GM23248 (cell line): ENCODE data around the gene KCNH2. TPM values are rescaled to one million over a fixed set of nuclear protein-coding genes. Genes with fewer than 3 reads are reported as not detected.

ENCODE experiments used
- DNase-seq: peaks from one replicate; pipeline ENCODE4 v3.0.0-alpha.2; 2015
- H2AFZ ChIP-seq: fragments of 200-600 bp; sonication (generic); 2 replicates; pipeline ENCODE4 v1.6.1; 2016; ENCODE audit warnings: antibody characterized with exemption
- H3F3A ChIP-seq: fragments of 200-600 bp; sonication (generic); 2 replicates; pipeline ENCODE4 v1.6.1; 2016; ENCODE audit warnings: mild to moderate bottlenecking, antibody characterized with exemption, mixed run types; ENCODE audit not compliant: insufficient read depth
- H3K27ac ChIP-seq: fragments of 200-600 bp; sonication (generic); 2 replicates; pipeline ENCODE4 v1.5.1; 2016; ENCODE audit warnings: mild to moderate bottlenecking
- H3K27me3 ChIP-seq: fragments of 200-600 bp; sonication (generic); replicated peaks from 2 replicates; pipeline ENCODE4 v1.6.1; 2016; ENCODE audit warnings: mild to moderate bottlenecking; ENCODE audit not compliant: insufficient read depth
- H3K36me3 ChIP-seq: fragments of 200-600 bp; sonication (generic); 2 replicates; pipeline ENCODE4 v1.6.1; 2016; ENCODE audit warnings: low read depth, mild to moderate bottlenecking
- H3K4me1 ChIP-seq: fragments of 200-600 bp; sonication (generic); 2 replicates; pipeline ENCODE4 v1.6.1; 2016; ENCODE audit warnings: mild to moderate bottlenecking; ENCODE audit not compliant: insufficient read depth
- H3K4me2 ChIP-seq: fragments of 200-600 bp; sonication (generic); one replicate; pipeline ENCODE4 v1.6.1; 2016; ENCODE audit warnings: mild to moderate bottlenecking; ENCODE audit not compliant: unreplicated experiment
- H3K4me3 ChIP-seq: fragments of 200-600 bp; sonication (generic); 2 replicates; pipeline ENCODE4 v1.5.1; 2016; ENCODE audit warnings: mild to moderate bottlenecking
- H3K79me2 ChIP-seq: fragments of 200-600 bp; sonication (generic); 2 replicates; pipeline ENCODE4 v1.6.1; 2016; ENCODE audit warnings: mild to moderate bottlenecking; ENCODE audit not compliant: insufficient read depth
- H3K9ac ChIP-seq: fragments of 200-600 bp; sonication (generic); 2 replicates; pipeline ENCODE4 v1.6.1; 2016; ENCODE audit warnings: mild to moderate bottlenecking
- H3K9me2 ChIP-seq: fragments of 200-600 bp; sonication (generic); 2 replicates; pipeline ENCODE4 v1.6.1; 2016; ENCODE audit warnings: mixed run types, mild to moderate bottlenecking, moderate library complexity; ENCODE audit not compliant: insufficient read depth
- H3K9me3 ChIP-seq: fragments of 200-600 bp; sonication (generic); one replicate; pipeline ENCODE4 v1.6.1; 2017; ENCODE audit warnings: low read depth
- H4K20me1 ChIP-seq: fragments of 200-600 bp; sonication (generic); 2 replicates; pipeline ENCODE4 v1.6.0; 2016; ENCODE audit not compliant: insufficient read depth
- EZH2 ChIP-seq: fragments of 200-600 bp; sonication (generic); IDR thresholded peaks from 2 replicates; pipeline ENCODE4 v1.6.1; 2018; ENCODE audit warnings: antibody characterized with exemption, mild to moderate bottlenecking; ENCODE audit not compliant: insufficient read depth, poor library complexity, severe bottlenecking
- EZH2phosphoT487 ChIP-seq: fragments of 200-600 bp; sonication (generic); IDR thresholded peaks from 2 replicates; pipeline ENCODE4 v1.6.1; 2018; ENCODE audit warnings: antibody characterized with exemption, moderate library complexity, mild to moderate bottlenecking, low read depth; ENCODE audit not compliant: insufficient read depth
- WGBS, 2 experiments: methylation state at CpG; one replicate each; pipeline ENCODE4 v1.1.6; 2015 to 2017; ENCODE audit warnings: low lambda C conversion rate in 2 of 2, low coverage in 1 of 2; ENCODE audit errors: missing lambda C conversion rate in 2 of 2; 5-methylcytosine and 5-hydroxymethylcytosine counted together
- in situ Hi-C: fragments of 300-500 bp; cut with MboI; formaldehyde crosslinking; loops from 2 replicates; pipeline ENCODE4 v1.15.0; 2020
- polyA plus RNA-seq: library from polyadenylated mRNA; unstranded; fragments of >200 nt; fragmentation: Nextera tagmentation; extraction: Ambion mirVana; gene quantifications from 2 replicates; pipeline ENCODE4 v1.2.1, GENCODE V29; 2016
- total RNA-seq: library from RNA; depleted of rRNA; stranded (reverse); fragments of >200 nt; shearing (Covaris generic); gene quantifications from 2 replicates; pipeline ENCODE4 v1.2.3, GENCODE V29; 2014

The KCNH2 gene
- total and polyA plus RNA-seq, 2 experiments from 2014 or later, result not detected

DNA sequence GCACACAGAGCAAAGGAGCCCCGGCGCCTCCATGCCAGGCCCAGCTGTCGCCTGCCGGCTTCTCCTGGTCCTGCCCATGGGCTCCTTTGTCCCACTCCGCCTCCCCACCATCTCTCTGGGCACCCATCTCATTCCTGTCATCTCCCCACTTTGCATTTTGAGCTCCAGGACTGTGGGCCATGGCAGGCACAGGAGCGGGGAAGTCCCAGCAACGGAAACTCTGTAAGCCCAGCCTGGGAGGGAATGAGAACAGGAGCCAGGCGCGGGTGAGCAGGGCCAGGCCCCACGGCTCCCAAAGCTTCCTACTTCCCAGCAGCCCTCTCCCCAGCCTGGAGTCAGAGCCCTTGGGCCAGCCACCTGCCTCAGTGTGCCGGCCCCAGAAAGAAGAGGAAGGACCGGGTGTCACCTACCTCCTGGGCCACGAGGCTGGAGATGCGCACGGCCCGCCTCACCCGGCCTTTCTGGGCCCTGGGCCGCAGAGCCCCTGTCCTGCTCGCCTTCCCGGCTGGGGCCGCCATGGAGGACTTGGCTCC lies 23.1 kb downstream of the KCNH2 start:
- H3K27ac ChIP-seq, result no peak overlapping the region
- H3K27me3 ChIP-seq, result peaks cover 15% of the 10 kb centered on the region
- no peak for DNase-seq
- no peaks in the 10 kb centered on the region for H3K79me2 ChIP-seq
- no peak overlapping the region for H3K4me2 ChIP-seq
- H4K20me1 ChIP-seq, result no peaks in the 10 kb centered on the region
- H3K9me3 ChIP-seq, result no peaks in the 10 kb centered on the region
- H3F3A ChIP-seq, result no peaks in the 10 kb centered on the region
- H3K9me2 ChIP-seq, result no peaks in the 10 kb centered on the region
- TF ChIP-seq EZH2 (no peak), EZH2phosphoT487 (no peak)
- 34 to 42% methylated on average over 18 to 21 of the region's 21 CpGs for WGBS, 2 experiments
- H3K4me3 ChIP-seq, result no peak overlapping the region
- H3K36me3 ChIP-seq, result no peaks in the 10 kb centered on the region
- H3K4me1 ChIP-seq, result no peaks in the 10 kb centered on the region
- H3K9ac ChIP-seq, result no peak overlapping the region
- no peak overlapping the region for H2AFZ ChIP-seq
- in situ Hi-C loops, result no loop called here

DNA sequence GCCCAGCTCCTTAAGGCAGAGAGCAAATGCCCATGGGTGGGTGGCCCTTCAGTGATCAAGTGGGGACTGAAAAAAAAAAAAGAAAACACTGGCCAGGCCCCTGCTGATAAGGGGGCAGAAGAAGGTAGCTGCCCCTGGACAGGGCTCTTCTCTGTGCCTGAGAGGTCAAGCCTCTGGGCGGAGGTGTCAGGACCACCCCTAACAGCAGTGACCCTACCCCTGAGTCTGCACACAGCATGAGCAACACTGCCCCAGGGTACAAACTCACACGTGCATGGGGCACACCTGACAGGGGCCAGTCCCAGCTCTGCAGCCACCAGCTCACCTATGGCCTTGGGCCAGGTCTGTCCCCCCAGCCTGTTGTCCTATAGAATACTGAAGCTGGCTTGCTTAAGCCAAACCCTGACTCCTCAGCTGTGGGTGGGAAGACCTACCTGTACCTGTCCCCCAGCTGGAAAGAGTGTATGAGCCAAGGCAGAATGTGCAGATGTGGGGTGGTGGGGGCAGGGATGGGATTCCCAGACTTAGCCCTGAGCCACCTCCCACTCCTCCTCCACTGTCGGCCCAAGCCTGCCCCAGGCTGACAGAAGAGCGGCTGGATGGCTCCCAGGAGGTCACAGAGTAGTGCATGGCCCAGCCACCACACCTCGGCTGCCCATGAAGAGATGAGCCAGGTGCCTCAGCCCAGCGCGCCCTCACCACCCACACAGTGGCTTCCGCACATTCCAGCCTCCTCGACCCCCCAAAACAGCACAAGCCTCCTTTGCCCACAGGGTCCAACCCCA lies 23.7 kb downstream of the KCNH2 start:
- no peaks in the 10 kb centered on the region for H3K79me2 ChIP-seq
- H3K4me2 ChIP-seq, result no peak overlapping the region
- WGBS, 2 experiments, result 55 to 63% methylated on average over 9 of the region's 9 CpGs
- no peak overlapping the region for H3K4me3 ChIP-seq
- no peaks in the 10 kb centered on the region for H3K9me3 ChIP-seq
- in situ Hi-C loops, result no loop called here
- no peak for DNase-seq
- H3K27me3 ChIP-seq, result peaks cover 10% of the 10 kb centered on the region
- no peak overlapping the region for H3K9ac ChIP-seq
- H3F3A ChIP-seq, result no peaks in the 10 kb centered on the region
- no peak for TF ChIP-seq EZH2
- no peak for TF ChIP-seq EZH2phosphoT487
- no peaks in the 10 kb centered on the region for H3K9me2 ChIP-seq
- no peaks in the 10 kb centered on the region for H3K36me3 ChIP-seq
- H4K20me1 ChIP-seq, result no peaks in the 10 kb centered on the region
- no peak overlapping the region for H2AFZ ChIP-seq
- no peaks in the 10 kb centered on the region for H3K4me1 ChIP-seq
- no peak overlapping the region for H3K27ac ChIP-seq

DNA sequence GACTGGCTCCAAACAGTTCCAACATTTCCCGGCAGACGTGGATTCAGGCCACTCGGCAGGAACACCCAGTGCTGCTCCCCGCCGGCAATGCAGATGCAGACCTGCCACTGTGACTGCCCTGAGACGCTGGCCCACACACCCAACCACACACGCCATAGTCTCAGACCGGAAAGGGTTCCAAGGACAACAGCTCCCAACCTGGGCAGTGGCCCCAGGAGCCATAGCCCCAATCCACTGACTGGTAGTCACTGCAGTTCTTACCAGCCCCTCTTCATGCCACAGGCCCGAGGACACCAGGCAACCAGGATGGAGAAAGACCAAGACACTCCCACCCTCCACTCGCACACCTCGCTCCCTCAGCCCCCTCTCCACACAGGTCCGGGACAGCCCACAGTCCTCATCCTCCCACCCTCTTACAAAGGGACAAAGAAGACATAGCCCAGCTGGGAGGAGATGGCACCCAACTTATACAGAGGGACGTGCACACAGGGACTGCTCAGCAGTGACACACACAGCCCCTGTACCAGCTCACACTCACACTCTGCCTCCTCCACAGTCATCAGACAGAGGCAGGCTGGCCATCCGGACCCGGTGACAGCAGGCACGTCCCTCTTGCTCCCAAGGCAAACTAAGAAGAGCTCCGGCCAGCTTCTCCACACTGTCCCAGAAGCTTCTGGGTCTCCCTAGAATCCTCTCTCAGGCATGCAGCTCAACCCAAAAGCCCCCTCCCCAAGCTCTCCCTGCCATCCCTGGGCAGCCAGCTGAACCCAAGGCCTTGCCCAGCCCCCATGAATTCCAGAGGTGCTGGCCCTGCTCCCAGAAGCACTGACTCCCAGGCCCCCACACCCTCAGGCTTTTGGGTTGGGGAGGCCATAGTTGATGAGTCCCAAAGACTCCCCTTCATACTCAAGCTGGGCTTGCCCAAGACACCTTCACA lies 24.8 kb downstream of the KCNH2 start:
- Histone ChIP-seq H3K4me1 (no peaks in the 10 kb centered on the region), H3K27me3 (peaks cover 4% of the 10 kb centered on the region), H2AFZ (no peak overlapping the region), H3K36me3 (no peaks in the 10 kb centered on the region), H3K9ac (no peak overlapping the region), H3K79me2 (no peaks in the 10 kb centered on the region), H3K9me3 (no peaks in the 10 kb centered on the region), H3K9me2 (no peaks in the 10 kb centered on the region), H3F3A (no peaks in the 10 kb centered on the region), H3K27ac (no peak overlapping the region), H4K20me1 (no peaks in the 10 kb centered on the region), H3K4me3 (no peak overlapping the region), H3K4me2 (no peak overlapping the region)
- no peak for DNase-seq
- WGBS, 2 experiments, result 65 to 75% methylated on average over 17 of the region's 17 CpGs
- TF ChIP-seq EZH2phosphoT487 (no peak), EZH2 (no peak)
- in situ Hi-C loops, result no loop called here

DNA sequence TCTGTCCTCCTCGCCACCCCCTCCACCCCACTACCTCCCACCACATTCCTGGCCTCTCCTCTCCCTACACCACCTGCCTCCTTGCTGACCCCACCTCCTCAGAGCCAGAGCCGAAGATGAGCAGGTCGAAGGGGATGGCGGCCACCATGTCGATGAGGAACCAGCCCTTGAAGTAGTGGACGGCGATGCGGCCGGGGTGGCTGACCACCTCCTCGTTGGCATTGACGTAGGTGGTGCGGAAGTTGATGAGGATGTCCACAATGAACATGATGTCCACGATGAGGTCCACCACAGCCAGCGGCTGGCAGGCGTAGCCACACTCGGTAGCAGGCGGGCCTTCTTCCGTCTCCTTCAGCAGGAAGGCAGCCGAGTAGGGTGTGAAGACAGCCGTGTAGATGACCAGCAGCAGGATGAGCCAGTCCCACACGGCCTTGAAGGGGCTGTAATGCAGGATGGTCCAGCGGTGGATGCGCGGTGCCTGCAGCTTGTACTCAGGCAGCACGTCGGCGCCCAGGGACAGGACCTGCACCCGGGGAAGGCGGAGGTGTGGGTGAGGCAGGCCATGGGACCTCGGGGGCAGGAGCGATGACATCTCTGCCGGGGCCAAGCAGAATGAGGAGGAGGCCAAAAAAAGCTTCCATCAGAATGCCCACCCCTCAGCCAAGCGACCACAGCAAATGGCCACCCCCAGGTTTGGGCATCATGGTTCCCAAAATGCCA lies 25.6 kb downstream of the KCNH2 start:
- Histone ChIP-seq H3K9ac (no peak overlapping the region), H2AFZ (no peak overlapping the region), H3K4me3 (no peak overlapping the region), H4K20me1 (no peaks in the 10 kb centered on the region), H3K27ac (no peak overlapping the region), H3K27me3 (peaks cover 4% of the 10 kb centered on the region), H3F3A (no peaks in the 10 kb centered on the region), H3K79me2 (no peaks in the 10 kb centered on the region), H3K36me3 (no peaks in the 10 kb centered on the region), H3K9me3 (no peaks in the 10 kb centered on the region), H3K4me2 (no peak overlapping the region), H3K9me2 (no peaks in the 10 kb centered on the region), H3K4me1 (no peaks in the 10 kb centered on the region)
- TF ChIP-seq EZH2 (no peak), EZH2phosphoT487 (no peak)
- no peak for DNase-seq
- WGBS, 2 experiments, result 76 to 78% methylated on average over 32 to 33 of the region's 33 CpGs
- in situ Hi-C loops, result no loop called here
